Measurements from ENCODE around the gene DDX1.

DDX1 gene

GRCh38 chr2:15664273-15665066 is 72.8 kb downstream of the DDX1 start:
- DNase-seq (ENCODE audit: low read depth in 2 of 2) = no peak

DNA sequence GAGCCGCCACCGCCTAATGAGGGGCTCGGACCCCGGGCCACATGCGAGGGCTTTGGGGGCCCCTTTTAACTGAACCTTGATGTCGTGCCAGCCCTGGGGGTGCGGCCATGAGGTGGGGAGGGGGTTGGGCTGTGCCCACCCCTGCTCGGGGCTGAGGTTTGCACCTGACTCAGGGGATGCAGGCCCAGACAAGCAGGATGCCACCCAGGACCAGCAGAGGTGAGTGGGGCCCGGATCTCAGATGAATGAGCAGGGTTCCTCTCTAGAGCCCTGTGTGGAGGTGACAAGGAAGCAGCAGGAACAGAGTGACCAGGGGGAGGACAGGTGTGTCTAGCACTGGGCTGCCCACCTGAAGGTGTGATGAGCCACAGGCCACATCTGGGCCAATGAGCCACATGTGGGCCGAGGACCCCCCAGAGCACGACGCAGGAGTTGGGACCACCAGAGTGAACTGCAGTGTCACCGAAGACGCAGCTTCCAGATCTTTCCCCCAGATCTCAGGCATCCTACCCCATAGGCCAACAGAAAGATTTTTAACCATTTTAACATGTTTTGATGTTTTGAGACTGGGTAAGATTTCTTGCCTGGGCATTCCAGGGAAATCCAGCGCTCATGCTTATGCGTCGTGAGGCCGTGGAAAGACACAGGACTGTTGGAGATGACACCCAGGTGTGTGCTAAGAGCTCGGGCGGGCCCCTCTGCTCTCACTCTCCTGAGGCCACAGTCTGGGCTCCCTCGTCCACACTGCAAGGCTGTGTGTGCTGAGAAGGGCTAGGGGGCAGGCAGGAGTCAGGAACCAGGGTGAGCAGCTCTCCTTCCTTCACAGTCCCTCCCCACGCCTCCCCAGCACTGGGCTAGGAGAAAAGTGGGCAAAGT is 73.6 kb downstream of the DDX1 start:
- DNase-seq (ENCODE audit: low read depth in 2 of 2) = no peak

GRCh38 chr2:15665943-15666460 is 74.3 kb downstream of the DDX1 start:
- DNase-seq (ENCODE audit: low read depth in 2 of 2) = no peak

GRCh38 chr2:15666861-15667808 is 75.5 kb downstream of the DDX1 start:
- no peak for DNase-seq (ENCODE audit: low read depth in 2 of 2)

GRCh38 chr2:15667809-15668556 is 76.3 kb downstream of the DDX1 start:
- no peak for DNase-seq (ENCODE audit: low read depth in 2 of 2)

GRCh38 chr2:15668611-15669305 is 77.1 kb downstream of the DDX1 start:
- DNase-seq (ENCODE audit: low read depth in 2 of 2) = no peak

DNA sequence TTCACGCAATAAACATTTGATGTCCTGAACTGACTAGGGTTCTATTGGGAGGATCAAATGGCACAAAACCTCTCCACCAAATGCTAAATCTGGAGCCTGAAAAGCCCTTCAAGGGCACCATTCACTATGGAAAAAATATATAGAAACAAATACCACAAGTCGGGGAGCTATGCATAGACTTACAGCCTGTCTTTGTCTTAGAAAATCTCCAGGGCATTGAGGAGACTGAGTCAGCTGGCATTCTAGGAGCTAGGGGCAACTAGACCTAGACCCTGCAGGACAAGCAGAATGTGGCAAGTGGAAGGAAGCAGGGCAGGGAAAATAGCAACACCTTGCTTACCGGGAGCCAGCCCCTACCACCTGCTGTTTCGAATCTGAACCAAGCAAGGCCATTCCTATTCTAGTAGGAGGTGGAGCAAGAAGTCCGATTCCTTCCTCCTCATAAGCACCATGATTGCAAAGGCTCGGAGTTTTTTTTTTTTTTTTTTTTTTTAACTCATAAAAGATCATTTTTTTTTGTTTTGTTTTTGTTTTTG is 77.8 kb downstream of the DDX1 start:
- DNase-seq (ENCODE audit: low read depth in 2 of 2) = no peak

DNA sequence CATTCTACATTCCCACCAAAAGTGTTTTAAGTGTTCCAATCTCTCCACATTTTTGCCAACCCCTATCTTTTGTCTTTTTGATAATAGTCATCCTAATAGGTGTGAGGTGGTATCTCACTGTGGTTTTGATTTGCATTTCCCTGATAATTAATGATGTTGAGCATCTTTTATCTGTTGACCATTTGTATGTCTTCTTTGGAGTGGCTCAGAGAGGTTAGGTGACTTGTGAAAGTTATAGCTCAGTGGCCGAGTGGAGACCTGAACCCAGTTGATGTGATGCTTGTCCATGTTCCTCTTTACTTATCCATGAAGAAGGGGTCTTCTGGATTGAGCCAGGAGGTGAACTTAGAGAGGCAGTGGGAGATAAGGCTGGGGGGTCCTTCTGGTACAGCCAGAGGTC is 78.8 kb downstream of the DDX1 start:
- no peak for DNase-seq (ENCODE audit: low read depth in 2 of 2)

DNA sequence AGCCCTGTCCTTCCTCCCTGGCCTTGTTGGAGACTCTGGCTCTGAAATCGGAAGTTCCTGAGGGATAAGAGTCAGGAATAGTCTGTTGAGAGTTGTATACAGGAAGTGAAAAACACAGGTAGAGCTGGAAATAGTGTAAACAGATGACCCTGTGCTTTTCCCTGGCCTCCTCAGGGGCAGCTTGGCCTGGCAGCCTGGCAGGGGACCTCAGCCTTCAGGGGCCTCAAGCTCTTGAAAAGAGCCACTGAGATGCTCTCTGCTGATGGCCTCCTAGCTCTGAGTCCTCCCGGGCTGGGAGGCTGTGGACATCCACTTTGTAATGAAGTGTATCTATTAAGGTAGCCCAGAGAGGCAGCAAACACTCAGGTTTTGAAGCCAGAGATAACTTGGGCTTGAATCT is 79.3 kb downstream of the DDX1 start:
- DNase-seq (ENCODE audit: low read depth in 2 of 2) = no peak

- DNase-seq (ENCODE audit: low read depth in 2 of 2) = no peak
Observed at GRCh38 chr2:15671409-15671808, 79.7 kb downstream of the DDX1 start.

GRCh38 chr2:15671842-15672815 is 80.5 kb downstream of the DDX1 start:
- DNase-seq (ENCODE audit: low read depth in 2 of 2) = no peak

DNA sequence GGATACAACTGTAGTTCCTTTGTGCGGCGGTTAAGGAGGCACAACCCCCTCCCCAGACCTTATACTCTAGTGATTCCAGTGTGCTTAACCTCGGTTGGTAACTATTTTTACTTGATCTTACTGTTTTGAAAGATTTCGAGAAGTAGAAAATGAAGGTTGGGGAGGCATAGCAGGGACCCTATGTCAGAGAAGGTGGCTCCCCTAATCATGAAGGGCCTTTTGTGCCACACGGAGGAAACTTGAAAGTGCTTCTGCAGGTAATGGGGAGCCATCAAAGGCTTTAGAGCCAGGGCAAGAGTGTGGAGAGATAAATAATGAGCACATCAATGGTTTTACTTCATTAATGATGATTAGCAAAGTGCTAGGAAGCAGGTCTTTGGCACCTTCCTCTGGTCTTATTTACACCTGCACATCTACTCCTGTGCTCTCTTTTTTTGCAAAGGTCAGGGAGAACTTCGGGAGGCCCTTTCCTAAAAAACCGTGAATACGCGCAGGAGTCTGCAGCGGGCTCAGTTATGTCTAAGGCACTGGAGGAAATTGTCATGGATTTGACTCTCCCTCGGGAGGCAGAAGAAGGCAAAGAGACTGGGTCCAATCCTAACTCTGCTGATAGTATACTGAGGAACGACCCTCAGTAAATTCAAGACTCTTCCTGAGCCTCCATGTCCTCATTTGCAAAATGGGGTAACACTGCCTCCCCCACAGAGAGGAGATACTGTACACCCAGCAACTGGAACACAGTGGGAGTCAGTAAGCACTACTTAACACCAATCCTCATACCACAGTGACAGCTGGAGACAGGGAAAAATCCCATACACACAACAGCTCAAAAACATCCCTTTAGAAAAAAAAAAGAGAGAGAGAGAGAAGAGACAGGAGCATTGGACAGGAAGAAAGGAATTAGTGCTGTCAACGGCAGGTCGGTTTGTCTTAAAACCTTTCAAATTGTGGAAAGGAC is 81.6 kb downstream of the DDX1 start:
- DNase-seq (ENCODE audit: low read depth in 2 of 2) = no peak

GRCh38 chr2:15673919-15674636 is 82.4 kb downstream of the DDX1 start:
- no peak for DNase-seq (ENCODE audit: low read depth in 2 of 2)

DNA sequence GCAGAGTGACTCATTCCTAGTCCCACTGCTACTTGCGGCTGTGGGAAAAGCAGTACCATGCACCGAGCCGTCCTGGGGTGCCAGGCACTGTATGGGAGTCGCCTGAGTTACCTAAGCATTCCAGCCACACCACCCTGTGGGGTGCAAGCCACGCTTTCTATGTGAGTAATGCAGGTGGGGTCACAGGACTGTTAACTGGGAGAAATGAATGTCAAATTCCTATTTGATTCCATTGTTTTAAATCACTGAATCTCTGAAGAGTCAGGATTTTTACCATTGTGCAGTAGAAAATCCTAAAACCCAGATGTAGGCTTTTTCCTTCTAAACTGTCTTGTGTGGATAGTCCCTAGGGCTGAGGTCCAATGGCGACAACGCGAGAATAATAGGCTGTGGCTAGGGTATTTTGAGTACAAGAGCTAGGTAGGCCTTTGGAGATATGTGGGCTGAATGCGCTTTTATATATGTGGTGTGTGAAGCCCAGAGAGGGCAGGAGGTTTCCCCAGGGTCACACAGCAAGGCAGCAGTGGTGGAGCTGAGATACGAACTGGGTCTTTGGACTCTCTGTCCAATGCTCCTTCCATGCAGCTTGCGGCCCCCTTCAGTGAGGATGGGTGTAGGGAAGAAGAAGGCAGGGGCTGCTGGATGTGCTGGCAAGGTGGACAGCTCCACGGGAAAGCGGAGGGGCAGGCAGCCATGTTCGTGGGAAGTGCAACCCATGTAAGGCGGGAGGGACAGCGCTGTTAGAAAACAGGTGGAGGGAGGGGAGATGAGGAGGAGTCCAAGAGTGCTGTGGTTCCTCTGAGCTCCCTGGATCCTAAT is 83.2 kb downstream of the DDX1 start:
- no peak for DNase-seq (ENCODE audit: low read depth in 2 of 2)

DNA sequence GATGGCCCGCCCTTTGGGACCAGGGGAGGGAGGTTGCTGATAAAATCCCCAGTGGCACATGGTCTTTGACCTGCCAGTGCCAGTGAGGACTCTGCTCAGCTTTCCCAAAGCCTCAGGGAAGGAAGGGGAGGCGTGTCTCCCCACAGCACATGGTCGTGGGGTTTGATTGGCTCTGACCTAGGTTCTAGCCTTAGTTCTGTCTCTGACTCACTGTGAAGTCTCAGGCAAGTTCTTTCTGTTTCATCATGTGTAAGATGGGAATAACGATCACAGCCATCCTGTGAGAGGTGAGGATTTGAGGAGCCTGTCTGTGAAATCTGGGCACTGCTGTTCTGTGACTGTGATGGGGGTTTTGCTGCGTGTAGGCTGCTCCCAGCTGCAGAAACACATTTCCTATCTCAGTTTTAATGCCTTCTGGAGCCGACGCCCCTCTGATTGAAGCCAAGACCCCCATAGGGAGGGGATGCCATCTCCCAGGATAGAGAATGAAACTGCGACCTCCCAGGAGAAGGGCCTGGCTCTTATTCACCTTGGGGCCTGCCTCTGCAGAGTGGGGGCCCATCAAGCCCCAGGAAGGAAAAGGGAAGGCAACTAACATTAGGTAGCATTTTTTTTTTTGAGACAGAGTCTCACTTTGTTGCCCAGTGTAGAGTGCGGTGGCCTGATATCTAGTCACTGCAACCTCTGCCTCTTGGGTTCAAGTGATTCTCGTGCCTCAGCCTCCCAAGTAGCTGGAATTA is 84.0 kb downstream of the DDX1 start:
- DNase-seq (ENCODE audit: low read depth in 2 of 2) = no peak

All from stimulated activated CD4-positive, alpha-beta T cell treated with anti-CD3 and anti-CD28 coated beads, Interleukin-15, amount 100 ng/mL, for 48 hours (primary cell).